Measurements from ENCODE around the gene PHLPP2.
"Not testable (repeated sequence)": the region's sequence is repeated elsewhere in the genome, so short reads cannot be mapped to it uniquely, and the experiment has no call there.

PHLPP2 gene

GRCh38 chr16:71623597-71623996, 100.9 kb downstream of the PHLPP2 start:
- DNase-seq (ENCODE audit: low read depth), result no peak

GRCh38 chr16:71622088-71622487, 102.4 kb downstream of the PHLPP2 start:
- DNase-seq (ENCODE audit: low read depth), result no peak

GRCh38 chr16:71618429-71618828, 106.1 kb downstream of the PHLPP2 start:
- no peak for DNase-seq (ENCODE audit: low read depth)

- DNase-seq (ENCODE audit: low read depth), result not testable (repeated sequence)
Observed at GRCh38 chr16:71614956-71615355, 109.5 kb downstream of the PHLPP2 start.

- peak; percentile 66 for DNase-seq (ENCODE audit: low read depth)
Observed at GRCh38 chr16:71610936-71611871, 113.3 kb downstream of the PHLPP2 start.

GRCh38 chr16:71610447-71610846, 114.1 kb downstream of the PHLPP2 start:
- DNase-seq (ENCODE audit: low read depth), result no peak

GRCh38 chr16:71609066-71609465, 115.4 kb downstream of the PHLPP2 start:
- no peak for DNase-seq (ENCODE audit: low read depth)

- no peak for DNase-seq (ENCODE audit: low read depth)
Observed at GRCh38 chr16:71600822-71601221, 123.7 kb downstream of the PHLPP2 start.

GRCh38 chr16:71598426-71598825, 126.1 kb downstream of the PHLPP2 start:
- not testable (repeated sequence) for DNase-seq (ENCODE audit: low read depth)

- not testable (repeated sequence) for DNase-seq (ENCODE audit: low read depth)
Observed at GRCh38 chr16:71595340-71595826, 129.1 kb downstream of the PHLPP2 start.
